Measurements from ENCODE around the gene MTMR6. TPM values are rescaled to one million over a fixed set of nuclear protein-coding genes. Genes with fewer than 3 reads are reported as not detected.

The MTMR6 gene
- total RNA-seq, 2 experiments from 2014 or later: 18.4 to 20.0 TPM

DNA sequence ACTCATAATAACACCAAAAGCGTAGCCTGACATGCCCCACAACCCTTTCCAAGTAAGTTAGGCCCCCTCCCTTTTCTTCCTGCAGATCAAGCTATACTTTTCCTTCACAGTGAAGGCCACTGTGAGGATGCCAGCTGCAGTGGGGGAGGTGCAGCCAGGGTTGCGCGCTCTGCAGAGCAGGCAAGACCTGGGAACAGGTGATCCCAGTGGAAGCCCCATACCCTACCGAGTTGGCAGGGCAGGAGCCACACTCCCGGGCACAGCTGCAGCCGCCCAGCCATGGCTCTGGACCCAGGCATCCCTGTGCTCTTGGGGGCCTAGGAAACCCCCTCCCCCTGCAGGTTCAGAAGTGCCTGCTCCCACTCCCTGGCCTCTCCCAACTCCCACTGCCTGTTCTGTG is 18.7 kb downstream of the MTMR6 start:
- peaks cover 38% of the 10 kb centered on the region for H3K36me3 Mint-ChIP-seq (ENCODE audit: low read depth)
- POLR2A ChIA-PET: interaction anchor here (1.2 kb wide), 1 partner anchor 18 kb away, joined by 5 read pairs; no protein-coding TSS in a partner anchor
- ATAC-seq (no peak), DNase-seq (no peak)
- H3K9me3 Mint-ChIP-seq (ENCODE audit: insufficient read depth): no peaks in the 10 kb centered on the region
- H3K27ac Mint-ChIP-seq: no peak overlapping the region
- no peaks in the 10 kb centered on the region for H3K4me1 Mint-ChIP-seq (ENCODE audit: low read depth)
- no peaks in the 10 kb centered on the region for H3K27me3 Mint-ChIP-seq (ENCODE audit: low read depth)
- CTCF ChIA-PET: interaction anchor here (1.0 to 1.2 kb wide), 2 partner anchors 15 to 18 kb away, joined by 4 read pairs; no protein-coding TSS in a partner anchor
- no peak overlapping the region for H3K4me3 Mint-ChIP-seq

DNA sequence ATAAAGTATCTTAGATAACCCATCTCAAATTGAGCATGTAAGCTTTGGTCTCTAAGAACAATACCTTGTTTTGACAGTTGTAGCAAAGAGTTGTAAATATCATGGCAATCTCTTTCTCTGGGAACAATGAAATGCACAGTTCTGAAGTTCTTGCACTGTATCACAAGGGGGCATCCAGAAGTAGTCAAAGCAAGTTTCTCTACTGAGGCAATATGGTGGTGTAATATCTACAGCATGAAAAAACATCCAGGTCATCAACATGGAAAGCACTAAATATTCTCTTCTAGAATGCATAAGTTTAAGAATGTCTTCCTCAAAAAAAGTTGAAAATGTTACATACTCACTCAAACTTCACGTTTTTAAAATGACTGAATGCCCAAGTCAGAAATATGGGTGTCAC is 19.6 kb downstream of the MTMR6 start:
- CTCF ChIA-PET: interaction anchor here (1.2 kb wide), 1 partner anchor 15 kb away, joined by 4 read pairs; no protein-coding TSS in a partner anchor
- H3K4me3 Mint-ChIP-seq: no peak overlapping the region
- no peaks in the 10 kb centered on the region for H3K4me1 Mint-ChIP-seq (ENCODE audit: low read depth)
- no peak for DNase-seq
- H3K36me3 Mint-ChIP-seq (ENCODE audit: low read depth): peaks cover 45% of the 10 kb centered on the region
- H3K27me3 Mint-ChIP-seq (ENCODE audit: low read depth): no peaks in the 10 kb centered on the region
- no peak overlapping the region for H3K27ac Mint-ChIP-seq
- ATAC-seq: peak; percentile 47
- POLR2A ChIA-PET: interaction anchor here (1.2 kb wide), 1 partner anchor 18 kb away, joined by 5 read pairs; no protein-coding TSS in a partner anchor
- H3K9me3 Mint-ChIP-seq (ENCODE audit: insufficient read depth): no peaks in the 10 kb centered on the region

GRCh38 chr13:25266706-25267105 is 20.6 kb downstream of the MTMR6 start:
- ChIA-PET POLR2A (no interaction called here), CTCF (no interaction called here)
- Mint-ChIP-seq H3K4me1 (ENCODE audit: low read depth) (no peaks in the 10 kb centered on the region), H3K9me3 (ENCODE audit: insufficient read depth) (no peaks in the 10 kb centered on the region), H3K27me3 (ENCODE audit: low read depth) (no peaks in the 10 kb centered on the region), H3K27ac (no peak overlapping the region), H3K36me3 (ENCODE audit: low read depth) (peaks cover 41% of the 10 kb centered on the region), H3K4me3 (no peak overlapping the region)
- ATAC-seq: no peak
- DNase-seq: no peak

DNA sequence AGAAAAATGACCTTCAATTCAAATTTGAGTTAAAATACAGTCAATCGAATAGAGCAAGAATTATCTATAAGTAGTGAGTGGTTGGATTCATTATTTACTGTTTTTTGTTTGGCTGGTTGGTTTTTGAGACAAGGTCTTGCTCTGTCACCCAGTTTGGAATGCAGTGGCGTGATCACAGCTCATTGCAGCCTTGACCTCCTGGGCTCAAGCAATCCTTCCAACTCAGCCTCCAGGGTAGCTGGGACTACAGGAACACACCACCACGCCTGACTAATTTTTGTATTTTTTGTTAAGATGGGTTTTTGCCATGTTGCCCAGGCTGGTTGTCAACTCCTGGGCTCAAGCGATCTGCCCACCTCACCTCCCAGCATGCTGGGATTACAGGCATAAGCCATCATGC is 25.0 kb downstream of the MTMR6 start:
- no peaks in the 10 kb centered on the region for H3K9me3 Mint-ChIP-seq (ENCODE audit: insufficient read depth)
- H3K36me3 Mint-ChIP-seq (ENCODE audit: low read depth): peaks cover 43% of the 10 kb centered on the region
- DNase-seq (no peak), ATAC-seq (no peak)
- no peaks in the 10 kb centered on the region for H3K4me1 Mint-ChIP-seq (ENCODE audit: low read depth)
- H3K4me3 Mint-ChIP-seq: no peak overlapping the region
- ChIA-PET POLR2A (no interaction called here), CTCF (no interaction called here)
- no peaks in the 10 kb centered on the region for H3K27me3 Mint-ChIP-seq (ENCODE audit: low read depth)
- H3K27ac Mint-ChIP-seq: no peak overlapping the region

GRCh38 chr13:25253702-25254101 is 33.6 kb downstream of the MTMR6 start:
- Mint-ChIP-seq H3K27me3 (ENCODE audit: low read depth) (no peaks in the 10 kb centered on the region), H3K9me3 (ENCODE audit: insufficient read depth) (no peaks in the 10 kb centered on the region), H3K36me3 (ENCODE audit: low read depth) (peaks cover 44% of the 10 kb centered on the region), H3K4me1 (ENCODE audit: low read depth) (peaks cover 3% of the 10 kb centered on the region), H3K4me3 (no peak overlapping the region), H3K27ac (no peak overlapping the region)
- ATAC-seq (no peak), DNase-seq (no peak)
- POLR2A ChIA-PET: interaction anchor here (1.2 kb wide), 1 partner anchor 121 kb away, joined by 3 read pairs; no protein-coding TSS in a partner anchor
- CTCF ChIA-PET: interaction anchor here (1.2 to 1.5 kb wide), 3 partner anchors 10 to 24 kb away, joined by 3 to 4 read pairs (median 3); no protein-coding TSS in a partner anchor

DNA sequence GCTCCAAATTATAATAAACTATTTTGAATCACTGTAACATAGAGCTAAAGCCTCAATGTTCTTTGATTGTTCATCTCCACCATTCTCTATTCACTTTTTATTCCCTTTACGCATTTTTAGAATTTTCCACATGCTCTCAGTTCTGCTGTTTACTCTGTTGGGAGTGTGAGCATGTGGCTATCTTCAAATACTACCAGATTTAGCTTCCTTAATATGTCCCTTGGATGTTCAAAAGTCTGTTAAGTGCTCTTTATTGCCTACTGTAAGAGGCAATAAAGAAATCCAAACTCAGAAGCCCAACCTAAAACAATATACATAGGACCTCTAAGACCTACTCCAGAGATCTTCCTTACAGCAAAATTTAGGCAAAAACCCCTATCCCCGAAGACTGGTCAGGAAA is 34.5 kb downstream of the MTMR6 start:
- peaks cover 43% of the 10 kb centered on the region for H3K36me3 Mint-ChIP-seq (ENCODE audit: low read depth)
- no peak for ATAC-seq
- H3K27ac Mint-ChIP-seq: no peak overlapping the region
- DNase-seq: no peak
- H3K4me3 Mint-ChIP-seq: no peak overlapping the region
- ChIA-PET POLR2A (interaction anchor here (1.2 kb wide), 1 partner anchor 122 kb away, joined by 3 read pairs; no protein-coding TSS in a partner anchor), CTCF (interaction anchor here (0.6 to 1.5 kb wide), 5 partner anchors 9 to 313 kb away, joined by 3 to 4 read pairs (median 3); no protein-coding TSS in a partner anchor)
- no peaks in the 10 kb centered on the region for H3K27me3 Mint-ChIP-seq (ENCODE audit: low read depth)
- H3K9me3 Mint-ChIP-seq (ENCODE audit: insufficient read depth): no peaks in the 10 kb centered on the region
- peaks cover 3% of the 10 kb centered on the region for H3K4me1 Mint-ChIP-seq (ENCODE audit: low read depth)

- ChIA-PET CTCF (interaction anchor here (1.0 to 1.5 kb wide), 3 partner anchors 16 to 124 kb away, joined by 3 to 4 read pairs (median 4); no protein-coding TSS in a partner anchor), POLR2A (no interaction called here)
- Mint-ChIP-seq H3K9me3 (ENCODE audit: insufficient read depth) (no peaks in the 10 kb centered on the region), H3K36me3 (ENCODE audit: low read depth) (peaks cover 38% of the 10 kb centered on the region), H3K27ac (no peak overlapping the region), H3K4me3 (no peak overlapping the region), H3K27me3 (ENCODE audit: low read depth) (no peaks in the 10 kb centered on the region), H3K4me1 (ENCODE audit: low read depth) (peaks cover 3% of the 10 kb centered on the region)
- DNase-seq: no peak
- ATAC-seq: no peak
Observed at GRCh38 chr13:25252225-25252624, 35.1 kb downstream of the MTMR6 start.

DNA sequence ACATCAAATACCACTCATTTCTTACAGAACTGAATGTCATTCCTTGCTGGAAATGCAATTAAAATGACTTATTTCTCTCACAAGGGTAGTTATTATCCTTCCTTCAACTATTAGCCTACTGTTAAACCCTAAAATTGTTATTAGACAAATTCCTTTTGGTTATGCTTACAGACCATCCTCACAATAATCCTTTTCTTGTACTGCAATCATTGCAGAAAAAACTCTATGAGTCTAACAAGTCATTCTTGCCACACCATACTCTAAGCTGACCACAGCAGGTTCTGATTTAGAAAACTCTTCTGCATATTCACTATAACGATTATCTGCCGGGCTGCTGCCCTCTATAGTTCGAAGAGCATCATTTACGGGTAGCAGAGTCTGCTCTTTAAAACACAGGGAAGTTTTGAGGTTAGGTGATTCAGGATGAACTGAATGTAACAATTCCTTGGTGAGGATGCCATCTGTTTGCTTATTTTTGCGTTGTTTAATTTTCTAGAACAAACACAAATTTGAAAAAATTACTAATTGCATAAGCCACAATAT is 38.2 kb downstream of the MTMR6 start:
- H3K9me3 Mint-ChIP-seq (ENCODE audit: insufficient read depth): no peaks in the 10 kb centered on the region
- H3K36me3 Mint-ChIP-seq (ENCODE audit: low read depth): peaks cover 35% of the 10 kb centered on the region
- ATAC-seq (no peak), DNase-seq (no peak)
- peaks cover 3% of the 10 kb centered on the region for H3K4me1 Mint-ChIP-seq (ENCODE audit: low read depth)
- H3K27me3 Mint-ChIP-seq (ENCODE audit: low read depth): no peaks in the 10 kb centered on the region
- POLR2A ChIA-PET: no interaction called here
- CTCF ChIA-PET: interaction anchor here (0.6 kb wide), 1 partner anchor 1467 kb away, joined by 3 read pairs; no protein-coding TSS in a partner anchor
- no peak overlapping the region for H3K27ac Mint-ChIP-seq
- H3K4me3 Mint-ChIP-seq: no peak overlapping the region

DNA sequence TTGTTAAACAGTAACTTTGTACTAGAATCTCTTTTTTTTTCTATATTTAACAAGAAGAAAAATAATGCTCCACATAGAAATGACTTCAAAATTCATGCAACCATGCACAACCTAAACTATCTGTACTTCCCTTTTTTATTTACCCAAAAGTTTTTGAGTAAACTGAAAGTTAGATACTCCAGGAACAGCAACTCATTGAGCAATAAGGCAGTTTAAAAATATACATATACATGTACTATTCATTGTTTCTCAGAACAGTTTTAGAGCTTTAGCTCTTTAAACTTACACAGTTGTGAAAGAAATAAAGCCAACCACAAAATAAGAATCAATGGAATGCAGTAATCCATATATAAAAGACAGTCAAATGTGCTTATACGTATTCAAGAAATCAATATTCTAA is 39.2 kb downstream of the MTMR6 start:
- Mint-ChIP-seq H3K4me3 (no peak overlapping the region), H3K4me1 (ENCODE audit: low read depth) (no peaks in the 10 kb centered on the region), H3K36me3 (ENCODE audit: low read depth) (peaks cover 33% of the 10 kb centered on the region), H3K9me3 (ENCODE audit: insufficient read depth) (no peaks in the 10 kb centered on the region), H3K27me3 (ENCODE audit: low read depth) (no peaks in the 10 kb centered on the region), H3K27ac (no peak overlapping the region)
- ATAC-seq (no peak), DNase-seq (no peak)
- POLR2A ChIA-PET: no interaction called here
- CTCF ChIA-PET: no interaction called here

- ChIA-PET CTCF (no interaction called here), POLR2A (no interaction called here)
- Mint-ChIP-seq H3K4me1 (ENCODE audit: low read depth) (no peaks in the 10 kb centered on the region), H3K36me3 (ENCODE audit: low read depth) (peaks cover 29% of the 10 kb centered on the region), H3K27me3 (ENCODE audit: low read depth) (no peaks in the 10 kb centered on the region), H3K27ac (no peak overlapping the region), H3K4me3 (no peak overlapping the region), H3K9me3 (ENCODE audit: insufficient read depth) (no peaks in the 10 kb centered on the region)
- no peak for ATAC-seq
- no peak for DNase-seq
Observed at GRCh38 chr13:25247360-25247759, 39.9 kb downstream of the MTMR6 start.

- H3K4me1 Mint-ChIP-seq (ENCODE audit: low read depth): no peaks in the 10 kb centered on the region
- H3K9me3 Mint-ChIP-seq (ENCODE audit: insufficient read depth): no peaks in the 10 kb centered on the region
- H3K27ac Mint-ChIP-seq: no peak overlapping the region
- DNase-seq (no peak), ATAC-seq (no peak)
- no peak overlapping the region for H3K4me3 Mint-ChIP-seq
- CTCF ChIA-PET: no interaction called here
- POLR2A ChIA-PET: no interaction called here
- peaks cover 21% of the 10 kb centered on the region for H3K36me3 Mint-ChIP-seq (ENCODE audit: low read depth)
- H3K27me3 Mint-ChIP-seq (ENCODE audit: low read depth): no peaks in the 10 kb centered on the region
Observed at GRCh38 chr13:25244123-25244522, 43.2 kb downstream of the MTMR6 start.

DNA sequence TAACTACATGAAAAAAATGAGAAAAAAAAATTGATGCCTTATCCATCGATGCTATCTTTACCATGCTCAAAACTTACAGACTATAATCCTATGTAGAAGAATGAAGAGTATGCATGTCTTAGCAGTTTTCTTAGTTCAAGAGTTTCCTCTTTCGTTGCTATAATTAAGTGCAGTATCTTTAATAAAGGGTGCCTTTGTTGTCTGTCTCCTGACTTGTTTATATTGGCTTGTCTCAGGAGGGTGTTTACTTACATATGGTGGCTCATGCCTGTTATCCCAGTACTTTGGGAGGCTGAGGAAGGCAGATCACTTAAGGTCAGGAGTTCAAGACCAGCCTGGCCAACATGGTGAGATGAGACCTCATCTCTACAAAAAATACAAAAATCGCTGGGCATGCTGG is 44.3 kb downstream of the MTMR6 start:
- Mint-ChIP-seq H3K36me3 (ENCODE audit: low read depth) (peaks cover 20% of the 10 kb centered on the region), H3K9me3 (ENCODE audit: insufficient read depth) (no peaks in the 10 kb centered on the region), H3K4me3 (no peak overlapping the region), H3K4me1 (ENCODE audit: low read depth) (no peaks in the 10 kb centered on the region), H3K27ac (no peak overlapping the region), H3K27me3 (ENCODE audit: low read depth) (no peaks in the 10 kb centered on the region)
- ChIA-PET POLR2A (no interaction called here), CTCF (interaction anchor here (0.8 kb wide), 1 partner anchor 11 kb away, joined by 3 read pairs; no protein-coding TSS in a partner anchor)
- ATAC-seq: no peak
- DNase-seq: no peak

Measured in activated CD8-positive, alpha-beta T cell treated with anti-CD3 and anti-CD28 coated beads, Interleukin-2, amount 10 ng/mL, durations not matched to agents 7 days and 5 days (primary cell).